Neural cell (in vitro differentiated cells): ENCODE measurements around the gene NBR1. TPM values are rescaled to one million over a fixed set of nuclear protein-coding genes. Genes with fewer than 3 reads are reported as not detected.
"Not testable (repeated sequence)": the region's sequence is repeated elsewhere in the genome, so short reads cannot be mapped to it uniquely, and the experiment has no call there.

Source experiments
- H2AFZ ChIP-seq: fragments of 200-600, 300-800 bp; sonication (generic), shearing (Covaris generic); 2 replicates; pipeline ENCODE4 v1.6.0; 2014; ENCODE audit warnings: low read depth, mild to moderate bottlenecking, antibody characterized with exemption, low read length, moderate library complexity
- H3F3A ChIP-seq: fragments of 200-600 bp; shearing (Covaris generic); 2 replicates; pipeline ENCODE4 v1.6.1; 2016; ENCODE audit warnings: mild to moderate bottlenecking, moderate library complexity, mixed read lengths, antibody characterized with exemption, low read length; ENCODE audit not compliant: insufficient read depth, poor library complexity, severe bottlenecking
- H3K27ac ChIP-seq: fragments of 200-600, 300-800 bp; sonication (generic), shearing (Covaris generic); 2 replicates; pipeline ENCODE4 v1.5.1; 2014; ENCODE audit warnings: mild to moderate bottlenecking, low read length, moderate library complexity
- H3K27me3 ChIP-seq: fragments of 300-800, 200-600 bp; sonication (generic), shearing (Covaris generic); 2 replicates; pipeline ENCODE4 v1.6.0; 2014; ENCODE audit warnings: mild to moderate bottlenecking, low read depth, low read length, moderate library complexity; ENCODE audit not compliant: insufficient read depth
- H3K36me3 ChIP-seq: fragments of 300-800, 200-600 bp; sonication (generic), shearing (Covaris generic); 2 replicates; pipeline ENCODE4 v1.5.1; 2014; ENCODE audit warnings: mild to moderate bottlenecking, antibody characterized with exemption, low read length, moderate library complexity; ENCODE audit not compliant: insufficient read depth
- H3K4me2 ChIP-seq: fragments of 300-800, 200-600 bp; sonication (generic), shearing (Covaris generic); 2 replicates; pipeline ENCODE4 v1.6.0; 2014; ENCODE audit warnings: mild to moderate bottlenecking, low read length
- H3K4me3 ChIP-seq: fragments of 300-800, 200-600 bp; sonication (generic), shearing (Covaris generic); 2 replicates; pipeline ENCODE4 v1.5.1; 2014; ENCODE audit warnings: mild to moderate bottlenecking, low read length, moderate library complexity
- H3K79me2 ChIP-seq: fragments of 200-600 bp; shearing (Covaris generic); replicated peaks from 2 replicates; pipeline ENCODE4 v1.6.0; 2014; ENCODE audit warnings: mild to moderate bottlenecking, low read length, moderate library complexity; ENCODE audit not compliant: insufficient read depth
- H3K9ac ChIP-seq: fragments of 300-800, 200-600 bp; sonication (generic), shearing (Covaris generic); 2 replicates; pipeline ENCODE4 v1.6.1; 2016; ENCODE audit warnings: mild to moderate bottlenecking, low read length, mixed read lengths
- H3K9me2 ChIP-seq: fragments of 200-600 bp; shearing (Covaris generic); 2 replicates; pipeline ENCODE4 v1.6.1; 2016; ENCODE audit warnings: mild to moderate bottlenecking, low read length, mixed read lengths; ENCODE audit not compliant: insufficient read depth
- H3K9me3 ChIP-seq: fragments of 200-600, 300-800 bp; sonication (generic), shearing (Covaris generic); 2 replicates; pipeline ENCODE4 v1.6.1; 2016; ENCODE audit warnings: mild to moderate bottlenecking, mixed run types, low read length, moderate library complexity, mixed read lengths
- H4K20me1 ChIP-seq: fragments of 200-600 bp; shearing (Covaris generic); 2 replicates; pipeline ENCODE4 v1.6.1; 2016; ENCODE audit warnings: mild to moderate bottlenecking, mixed run types; ENCODE audit not compliant: insufficient read depth
- CTCF ChIP-seq: fragments of 450-650 bp; IDR thresholded peaks from 2 replicates; pipeline ENCODE4 v1.5.1; 2014; ENCODE audit warnings: antibody characterized with exemption, mild to moderate bottlenecking, moderate library complexity; ENCODE audit not compliant: poor library complexity, severe bottlenecking
- EP300 ChIP-seq: fragments of 450-650 bp; conservative IDR thresholded peaks from 2 replicates; pipeline ENCODE4 v1.6.1; 2014; ENCODE audit warnings: antibody characterized with exemption, mild to moderate bottlenecking, moderate library complexity; ENCODE audit not compliant: poor library complexity, severe bottlenecking
- EZH2 ChIP-seq: fragments of 200-600, 300-800 bp; shearing (Covaris generic), sonication (generic); IDR thresholded peaks from 2 replicates; pipeline ENCODE4 v1.6.1; 2014; ENCODE audit warnings: antibody characterized with exemption, low read length, borderline replicate concordance, mild to moderate bottlenecking; ENCODE audit not compliant: insufficient read depth, poor library complexity, severe bottlenecking
- MXI1 ChIP-seq: fragments of 450-650 bp; conservative IDR thresholded peaks from 2 replicates; pipeline ENCODE4 v1.6.1; 2014; ENCODE audit warnings: antibody characterized with exemption, mild to moderate bottlenecking; ENCODE audit not compliant: poor library complexity, severe bottlenecking
- POLR2AphosphoS5 ChIP-seq: IDR thresholded peaks from 2 replicates; pipeline ENCODE4 v1.6.1; 2012
- RAD21 ChIP-seq: fragments of 450-650 bp; conservative IDR thresholded peaks from 2 replicates; pipeline ENCODE4 v1.6.1; 2014; ENCODE audit warnings: antibody characterized with exemption, mild to moderate bottlenecking, moderate library complexity
- REST ChIP-seq: IDR thresholded peaks from 2 replicates; pipeline ENCODE4 v1.6.1; 2012; ENCODE audit warnings: borderline replicate concordance
- SMC3 ChIP-seq: fragments of 450-650 bp; conservative IDR thresholded peaks from 2 replicates; pipeline ENCODE4 v1.6.1; 2014; ENCODE audit warnings: antibody characterized with exemption, mild to moderate bottlenecking, moderate library complexity; ENCODE audit not compliant: poor library complexity
- TAF1 ChIP-seq: IDR thresholded peaks from 2 replicates; pipeline ENCODE4 v1.6.1; 2012; ENCODE audit warnings: low read depth
- polyA plus RNA-seq: library from polyadenylated mRNA; depleted of rRNA; stranded (reverse); fragments of >200 nt; gene quantifications from 2 replicates; pipeline ENCODE4 v1.2.3, GENCODE V29; 2014

Gene NBR1
- polyA plus RNA-seq, 1 donor from 2014 or later, result 62.4 TPM

- no peak for TF ChIP-seq REST
- no peak for TF ChIP-seq EP300
- TF ChIP-seq TAF1, result no peak
- TF ChIP-seq MXI1, result no peak
- TF ChIP-seq SMC3, result no peak
- no peak for TF ChIP-seq CTCF
- no peak for TF ChIP-seq EZH2
- no peak for TF ChIP-seq POLR2AphosphoS5
- no peak for TF ChIP-seq RAD21
- no peaks in the 10 kb centered on the region for H3K9me2 ChIP-seq
- no peak overlapping the region for H3K9ac ChIP-seq
- no peaks in the 10 kb centered on the region for H3K9me3 ChIP-seq
- no peaks in the 10 kb centered on the region for H3K79me2 ChIP-seq
- no peaks in the 10 kb centered on the region for H3K36me3 ChIP-seq
- H3K27me3 ChIP-seq, result no peaks in the 10 kb centered on the region
- no peak overlapping the region for H2AFZ ChIP-seq
- H3K4me2 ChIP-seq, result no peak overlapping the region
- no peaks in the 10 kb centered on the region for H4K20me1 ChIP-seq
- no peaks in the 10 kb centered on the region for H3F3A ChIP-seq
- no peak overlapping the region for H3K27ac ChIP-seq
- H3K4me3 ChIP-seq, result no peak overlapping the region
Observed at GRCh38 chr17:43199633-43200032, 28.6 kb downstream of the NBR1 start.

GRCh38 chr17:43200127-43200526 is 29.1 kb downstream of the NBR1 start:
- Histone ChIP-seq H3K27me3 (no peaks in the 10 kb centered on the region), H3K4me3 (no peak overlapping the region), H3K9ac (no peak overlapping the region), H3K27ac (no peak overlapping the region), H3K79me2 (no peaks in the 10 kb centered on the region), H3K36me3 (no peaks in the 10 kb centered on the region), H3K9me2 (no peaks in the 10 kb centered on the region), H4K20me1 (no peaks in the 10 kb centered on the region), H3F3A (no peaks in the 10 kb centered on the region), H2AFZ (no peak overlapping the region), H3K9me3 (no peaks in the 10 kb centered on the region), H3K4me2 (no peak overlapping the region)
- TF ChIP-seq REST (no peak), MXI1 (no peak), EZH2 (no peak), SMC3 (no peak)

- not testable (repeated sequence) for H3K27ac ChIP-seq, H2AFZ ChIP-seq, H3K9ac ChIP-seq, H3F3A ChIP-seq, H3K79me2 ChIP-seq, H3K9me2 ChIP-seq, H4K20me1 ChIP-seq, H3K4me3 ChIP-seq, H3K36me3 ChIP-seq, H3K27me3 ChIP-seq, H3K9me3 ChIP-seq, H3K4me2 ChIP-seq
Observed at GRCh38 chr17:43203013-43203412, 32.0 kb downstream of the NBR1 start.
